DOHH2 (cell line): ENCODE measurements around the gene CEP135.

ENCODE experiments used
- CTCF ChIP-seq: fragments of 200-600 bp; sonication (generic); IDR thresholded peaks from one replicate; pipeline ENCODE4 v1.5.1; 2014; ENCODE audit warnings: antibody characterized with exemption, mild to moderate bottlenecking, low read depth, low read length; ENCODE audit not compliant: poor library complexity, severe bottlenecking
- EZH2phosphoT487 ChIP-seq: fragments of 200-600 bp; sonication (generic); IDR thresholded peaks from 2 replicates; pipeline ENCODE4 v1.6.1; 2017; ENCODE audit warnings: borderline replicate concordance, mild to moderate bottlenecking, antibody characterized with exemption, low read length, moderate library complexity, mixed read lengths

- TF ChIP-seq CTCF (no peak), EZH2phosphoT487 (no peak)
Observed at GRCh38 chr4:56055027-56055977, 106.6 kb downstream of the CEP135 start.
